ENCODE measurements around the gene C16orf74.

GRCh38 chr16:85715169-85716021, 35.5 kb downstream of the C16orf74 start:
- no peak for TF ChIP-seq ZNF274 (IDR thresholded peaks at IDR 0.05; ENCODE audit: borderline replicate concordance, extremely low read depth, low read length)
- TF ChIP-seq POLR2A (IDR thresholded peaks at IDR 0.05; ENCODE audit: control extremely low read depth in 1 of 2, low read depth in 2 of 2, low read length in 2 of 2), result no peak
- TF ChIP-seq CTCF (IDR thresholded peaks at IDR 0.05; ENCODE audit: control extremely low read depth in 1 of 3, insufficient read depth in 1 of 3, low read depth in 1 of 3, low read length in 3 of 3), result no peak
- no peak for TF ChIP-seq SIX5 (IDR thresholded peaks at IDR 0.05; ENCODE audit: low read depth, low read length)
- TF ChIP-seq POLR2AphosphoS5 (IDR thresholded peaks at IDR 0.05; ENCODE audit: low read depth, low read length), result no peak
- no peak for TF ChIP-seq SIN3A (conservative IDR thresholded peaks at IDR 0.05 in 1 of 2, IDR thresholded peaks at IDR 0.05 in 1 of 2; ENCODE audit: low read depth in 1 of 2, low read length in 2 of 2)
- no peak for TF ChIP-seq EP300 (IDR thresholded peaks at IDR 0.05; ENCODE audit: borderline replicate concordance in 1 of 2, low read depth in 2 of 2, low read length in 2 of 2)
- no peak for TF ChIP-seq RNF2 (IDR thresholded peaks at IDR 0.05; ENCODE audit: borderline replicate concordance, low read depth, low read length, missing control alignments, poor library complexity, severe bottlenecking)
- no peak for TF ChIP-seq NRF1 (IDR thresholded peaks at IDR 0.05; ENCODE audit: low read depth, low read length)
- TF ChIP-seq USF2 (IDR thresholded peaks at IDR 0.05; ENCODE audit: low read length), result no peak
